Endothelial cell of umbilical vein (primary cell): ENCODE results near the gene SDSL. TPM values are rescaled to one million over a fixed set of nuclear protein-coding genes. Genes with fewer than 3 reads are reported as not detected.

ENCODE experiments used
- BruUV-seq: library from RNA; stranded (reverse); fragments of 400-500 nt; replicated peaks from 2 replicates; lab custom pipeline; 2021; lab: Mats Ljungman, UMichigan
- CTCF ChIA-PET: fragments of 300-600, 350-600 bp; sonication (Branson Sonifier 250); formaldehyde crosslinking; loops from one replicate; lab custom pipeline; 2021; ENCODE audit warnings: antibody characterized with exemption, inconsistent platforms; lab: Charles Lee
- POLR2A ChIA-PET: fragments of 300-600, 350-600 bp; sonication (Branson Sonifier 250); formaldehyde crosslinking; loops from one replicate; lab custom pipeline; 2021; ENCODE audit warnings: antibody characterized with exemption, inconsistent platforms; lab: Charles Lee
- DNase-seq: peaks from one replicate; pipeline ENCODE4 v3.0.0-alpha.2; 2011; ENCODE audit warnings: low read depth, low spot score
- FAIRE-seq: peaks from 2 replicates; lab custom pipeline; 2011; peaks lifted over from hg19 to GRCh38; lab: Jason Lieb, UNC
- H2AFZ ChIP-seq: 2 replicates; pipeline ENCODE4 v1.6.0; 2012; ENCODE audit warnings: low read depth, low read length, control low read depth, inconsistent platforms
- H3K27ac ChIP-seq: 2 replicates; pipeline ENCODE4 v1.5.1; 2011; ENCODE audit warnings: low read depth, mild to moderate bottlenecking, control low read depth, low read length, moderate library complexity; ENCODE audit not compliant: insufficient read depth
- H3K27me3 ChIP-seq, 2 experiments: 2 replicates each; pipeline versions ENCODE4 v1.6.0 to v1.6.1; 2011; ENCODE audit warnings: low read length in 2 of 2, mixed read lengths in 1 of 2; ENCODE audit not compliant: control insufficient read depth in 2 of 2, insufficient read depth in 2 of 2
- H3K36me3 ChIP-seq, 2 experiments: 2 replicates in 1 of 2; 3 replicates in 1 of 2; pipeline ENCODE4 v1.5.1; 2011; ENCODE audit warnings: low read length in 2 of 2, mild to moderate bottlenecking in 1 of 2, moderate library complexity in 1 of 2; ENCODE audit not compliant: control insufficient read depth in 2 of 2, insufficient read depth in 2 of 2; ENCODE audit errors: extremely low read depth in 1 of 2
- H3K4me1 ChIP-seq: 3 replicates; pipeline ENCODE4 v1.5.1; 2011; ENCODE audit warnings: mild to moderate bottlenecking, low read length; ENCODE audit not compliant: control insufficient read depth, insufficient read depth; ENCODE audit errors: extremely low read depth
- H3K4me2 ChIP-seq: 2 replicates; pipeline ENCODE4 v1.6.1; 2011; ENCODE audit warnings: low read length, control low read depth, mixed read lengths; ENCODE audit not compliant: insufficient read depth
- H3K4me3 ChIP-seq, 3 experiments: fragments of 200-600 bp in 1 of 3; sonication (generic), shearing (Covaris generic) in 1 of 3; replicated peaks in 1 of 3; 2 replicates each; pipeline ENCODE4 v1.5.1; 2011 to 2016; ENCODE audit warnings: control low read depth in 3 of 3, low read length in 3 of 3, mild to moderate bottlenecking in 2 of 3, inconsistent platforms in 1 of 3, low read depth in 1 of 3, moderate library complexity in 1 of 3; ENCODE audit not compliant: insufficient read depth in 1 of 3
- H3K79me2 ChIP-seq: 2 replicates; pipeline ENCODE4 v1.6.0; 2012; ENCODE audit warnings: low read length, inconsistent platforms; ENCODE audit not compliant: control insufficient read depth, insufficient read depth
- H3K9ac ChIP-seq: replicated peaks from 2 replicates; pipeline ENCODE3; 2011; ENCODE audit warnings: low read length, control low read depth; ENCODE audit not compliant: insufficient read depth; ENCODE audit errors: extremely low read depth
- H3K9me1 ChIP-seq: replicated peaks from 3 replicates; pipeline ENCODE4 v1.6.0; 2011; ENCODE audit warnings: mild to moderate bottlenecking, low read length; ENCODE audit not compliant: control insufficient read depth, insufficient read depth; ENCODE audit errors: extremely low read depth
- H3K9me3 ChIP-seq: replicated peaks from 2 replicates; pipeline ENCODE4 v1.5.1; 2012; ENCODE audit warnings: low read length, inconsistent platforms; ENCODE audit not compliant: control insufficient read depth, insufficient read depth
- H4K20me1 ChIP-seq: replicated peaks from 2 replicates; pipeline ENCODE3; 2011; ENCODE audit warnings: mild to moderate bottlenecking, low read length; ENCODE audit not compliant: control insufficient read depth, insufficient read depth; ENCODE audit errors: extremely low read depth
- EZH2 ChIP-seq: IDR thresholded peaks from 2 replicates; pipeline ENCODE4 v1.6.1; 2012; ENCODE audit warnings: borderline replicate concordance, low read depth, mild to moderate bottlenecking, moderate library complexity, low read length, inconsistent platforms; ENCODE audit not compliant: severe bottlenecking
- FOS ChIP-seq: IDR thresholded peaks from 2 replicates; pipeline ENCODE4 v1.6.1; 2011; ENCODE audit warnings: mild to moderate bottlenecking, low read length, moderate library complexity, borderline replicate concordance; ENCODE audit not compliant: insufficient read depth
- GATA2 ChIP-seq: IDR thresholded peaks from 2 replicates; pipeline ENCODE4 v1.7.0; 2011; ENCODE audit warnings: low read depth, mild to moderate bottlenecking, moderate library complexity, mixed read lengths, low read length; ENCODE audit not compliant: insufficient read length, insufficient read depth
- JUN ChIP-seq: IDR thresholded peaks from 2 replicates; pipeline ENCODE4 v1.6.1; 2011; ENCODE audit warnings: borderline replicate concordance, low read depth; ENCODE audit not compliant: insufficient read length, insufficient read depth
- MYC ChIP-seq: IDR thresholded peaks from one replicate; pipeline ENCODE4 v1.6.1; 2011; ENCODE audit warnings: mild to moderate bottlenecking, low read depth, low read length
- POLR2A ChIP-seq: IDR thresholded peaks from 2 replicates; pipeline ENCODE4 v1.6.1; 2012; ENCODE audit warnings: low read depth, mild to moderate bottlenecking, control low read depth, low read length
- POLR2AphosphoS5 ChIP-seq: IDR thresholded peaks from 2 replicates; pipeline ENCODE4 v1.6.1; 2012; ENCODE audit warnings: low read depth, mild to moderate bottlenecking, control low read depth, low read length, moderate library complexity; ENCODE audit not compliant: insufficient read depth
- dilution Hi-C: fragments of 300-500 bp; cut with MboI; formaldehyde crosslinking; loops from one replicate; pipeline ENCODE4 v1.15.0; 2019; ENCODE audit warnings: low sequenced_read_pairs; ENCODE audit not compliant: extremely low pct_ligation_motif_present
- intact Hi-C: fragments of 100-400 bp; cut with micrococcal nuclease; formaldehyde crosslinking; loops from one replicate; pipeline ENCODE4 v1.10.0; 2022
- polyA plus RNA-seq, 4 experiments: library from polyadenylated mRNA; depleted of rRNA in 3 of 4; stranded (reverse) in 3 of 4; unstranded in 1 of 4; fragments of >200 nt; gene quantifications; 2 replicates each; pipeline versions ENCODE4 v1.2.1 to v1.2.3, GENCODE V29; 2011 to 2012; ENCODE audit warnings: missing spikeins in 1 of 4
- total RNA-seq: library from RNA; stranded (reverse); gene quantifications from 2 replicates; pipeline ENCODE4 v1.2.3, GENCODE V29; 2021
- TF ChIP-seq, protein P1 (sequence below): IDR thresholded peaks from 2 replicates; pipeline ENCODE4 v1.6.1; 2011; ENCODE audit not compliant: insufficient read depth, insufficient read length
- TF ChIP-seq, protein P2 (sequence below), 2 donors: IDR thresholded peaks; 1 replicate in 1 of 2; 2 replicates in 1 of 2; pipeline ENCODE4 v1.5.1; 2011; ENCODE audit warnings: low read length in 2 of 2, mild to moderate bottlenecking in 2 of 2, moderate library complexity in 2 of 2, control low read depth in 1 of 2, inconsistent platforms in 1 of 2, low read depth in 1 of 2; ENCODE audit not compliant: insufficient read depth in 1 of 2; ENCODE audit errors: extremely low read depth in 1 of 2

The SDSL gene
- total and polyA plus RNA-seq, 2 donors (not counting 3 experiments of a cell fraction or from before 2014, with no cell fraction given): 5.7 to 16.9 TPM

DNA sequence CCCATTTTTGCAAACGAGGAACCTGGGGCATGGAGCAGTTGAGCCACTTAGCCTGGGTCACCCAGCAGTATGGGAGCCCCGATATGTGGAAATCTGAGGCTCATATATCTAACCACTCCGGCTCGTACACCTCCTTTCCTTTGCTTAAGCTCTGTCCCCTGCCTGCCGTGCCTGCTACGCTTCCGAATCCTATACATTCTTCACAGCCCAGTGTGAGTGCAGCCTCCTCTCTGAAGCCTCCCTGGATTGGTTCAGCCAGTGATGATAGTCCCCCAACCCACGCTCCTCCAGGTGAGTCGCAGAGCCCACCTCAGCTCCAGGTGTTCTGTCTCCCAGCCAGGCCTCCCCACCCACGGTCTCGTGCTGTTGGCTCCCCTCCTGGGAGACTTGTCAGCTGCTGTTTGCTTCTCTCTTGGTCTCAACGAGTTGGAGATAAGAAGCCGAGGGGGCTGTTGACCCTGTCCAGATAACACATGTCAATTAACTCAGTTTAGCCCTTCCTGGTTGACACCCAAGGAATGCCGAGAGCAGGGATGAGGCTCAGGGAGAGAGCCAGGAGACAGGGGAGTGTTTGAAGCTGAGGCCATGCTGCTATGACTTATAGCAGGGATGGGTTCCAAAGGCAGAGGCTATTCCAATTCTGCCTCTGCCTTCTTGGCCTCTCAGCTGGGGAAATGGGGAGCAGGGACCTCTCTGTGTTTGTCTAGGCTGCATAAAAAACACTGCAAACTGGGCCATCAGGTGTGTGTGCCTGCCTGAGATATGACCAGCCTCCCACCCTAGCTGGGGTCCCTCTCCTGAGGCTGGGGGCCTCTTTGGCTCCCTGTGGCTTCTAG lies 19.0 kb downstream of the SDSL start:
- no peak for FAIRE-seq
- no TSS peak for BruUV-seq

More for the DNA sequence above, 19.0 kb downstream of the SDSL start:
- no peaks in the 10 kb centered on the region for H4K20me1 ChIP-seq
- H3K9me3 ChIP-seq: no peaks in the 10 kb centered on the region
- no peak overlapping the region for H3K4me3 ChIP-seq
- H3K79me2 ChIP-seq: no peaks in the 10 kb centered on the region
- no peak for TF ChIP-seq GATA2
- TF ChIP-seq, protein P1, sequence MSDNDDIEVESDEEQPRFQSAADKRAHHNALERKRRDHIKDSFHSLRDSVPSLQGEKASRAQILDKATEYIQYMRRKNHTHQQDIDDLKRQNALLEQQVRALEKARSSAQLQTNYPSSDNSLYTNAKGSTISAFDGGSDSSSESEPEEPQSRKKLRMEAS: no peak
- TF ChIP-seq EZH2: no peak
- TF ChIP-seq, protein P2, sequence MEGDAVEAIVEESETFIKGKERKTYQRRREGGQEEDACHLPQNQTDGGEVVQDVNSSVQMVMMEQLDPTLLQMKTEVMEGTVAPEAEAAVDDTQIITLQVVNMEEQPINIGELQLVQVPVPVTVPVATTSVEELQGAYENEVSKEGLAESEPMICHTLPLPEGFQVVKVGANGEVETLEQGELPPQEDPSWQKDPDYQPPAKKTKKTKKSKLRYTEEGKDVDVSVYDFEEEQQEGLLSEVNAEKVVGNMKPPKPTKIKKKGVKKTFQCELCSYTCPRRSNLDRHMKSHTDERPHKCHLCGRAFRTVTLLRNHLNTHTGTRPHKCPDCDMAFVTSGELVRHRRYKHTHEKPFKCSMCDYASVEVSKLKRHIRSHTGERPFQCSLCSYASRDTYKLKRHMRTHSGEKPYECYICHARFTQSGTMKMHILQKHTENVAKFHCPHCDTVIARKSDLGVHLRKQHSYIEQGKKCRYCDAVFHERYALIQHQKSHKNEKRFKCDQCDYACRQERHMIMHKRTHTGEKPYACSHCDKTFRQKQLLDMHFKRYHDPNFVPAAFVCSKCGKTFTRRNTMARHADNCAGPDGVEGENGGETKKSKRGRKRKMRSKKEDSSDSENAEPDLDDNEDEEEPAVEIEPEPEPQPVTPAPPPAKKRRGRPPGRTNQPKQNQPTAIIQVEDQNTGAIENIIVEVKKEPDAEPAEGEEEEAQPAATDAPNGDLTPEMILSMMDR (IDR thresholded peaks at IDR 0.05; ENCODE audit: extremely low read depth in 1 of 2, insufficient read depth in 1 of 2, low read depth in 1 of 2, low read length in 2 of 2): no peak
- TF ChIP-seq POLR2AphosphoS5: no peak
- no peak for TF ChIP-seq FOS
- no peak for TF ChIP-seq JUN
- TF ChIP-seq POLR2A: no peak
- TF ChIP-seq MYC: no peak
- ChIA-PET CTCF (interaction anchor here (0.7 to 2.4 kb wide), 7 partner anchors 16 to 476 kb away, joined by 3 to 11 read pairs (median 5); no protein-coding TSS in a partner anchor), POLR2A (no interaction called here)
- H3K27ac ChIP-seq: no peak overlapping the region
- H3K36me3 ChIP-seq: no peaks in the 10 kb centered on the region
- DNase-seq: no peak
- no peak overlapping the region for H3K4me2 ChIP-seq
- dilution Hi-C loops (no loop called here), intact Hi-C loops (no loop called here)
- H3K27me3 ChIP-seq: peaks cover 0 to 3% of the 10 kb centered on the region in 2 experiments
- H3K4me1 ChIP-seq: no peaks in the 10 kb centered on the region
- H3K9ac ChIP-seq: no peak overlapping the region
- H2AFZ ChIP-seq: no peak overlapping the region
- no peaks in the 10 kb centered on the region for H3K9me1 ChIP-seq
